GM18870 (cell line): Measurements from ENCODE around the gene RDH8.
"Not testable (repeated sequence)": the region's sequence is repeated elsewhere in the genome, so short reads cannot be mapped to it uniquely, and the experiment has no call there.

Experiments
- ATAC-seq: cut with Tn5 transposase; IDR thresholded peaks from one replicate; pipeline ENCODE4 v1.9.1; 2021; ENCODE audit warnings: moderate library complexity; ENCODE audit not compliant: unreplicated experiment

The RDH8 gene

DNA sequence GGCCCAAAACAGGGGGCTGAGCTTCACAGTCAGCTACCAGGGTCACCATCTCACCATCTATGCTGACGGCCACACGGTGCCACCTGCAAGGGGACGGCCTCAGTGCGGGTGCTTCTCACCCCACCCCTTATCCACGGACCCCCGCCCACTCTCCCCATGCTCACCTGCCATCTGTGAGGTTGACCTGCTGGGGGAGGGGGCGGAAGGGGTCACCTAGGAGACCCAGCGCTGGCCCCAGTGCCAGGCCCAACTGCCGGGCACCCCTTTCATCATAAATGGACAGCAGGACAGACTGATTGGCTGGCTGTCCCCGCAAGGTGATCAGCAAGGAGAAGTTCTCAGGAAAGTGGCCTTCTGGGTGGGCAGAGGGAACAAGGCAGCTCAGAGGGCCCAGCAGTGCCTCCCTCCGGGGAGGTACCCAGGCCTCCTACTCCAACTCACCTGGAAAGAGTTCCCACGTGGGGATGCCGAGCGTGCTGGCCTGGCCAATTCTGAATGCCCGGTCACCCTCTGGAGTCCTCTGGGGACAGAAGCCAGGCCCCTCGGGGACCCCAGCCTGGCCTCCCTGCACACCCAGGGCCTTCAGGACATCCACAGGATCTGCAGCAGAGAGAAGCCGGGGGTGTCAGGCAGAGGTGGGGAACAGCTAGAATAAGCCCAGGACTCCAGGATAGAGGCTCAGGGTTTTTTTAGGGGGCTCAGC, 7.5 kb upstream of the RDH8 start:
- ATAC-seq = no peak

- ATAC-seq = no peak
Measured at GRCh38 chr19:10006335-10006708, 7.0 kb upstream of the RDH8 start.

GRCh38 chr19:10006752-10007323, 6.4 kb upstream of the RDH8 start:
- ATAC-seq = no peak

GRCh38 chr19:10007371-10008183, 5.7 kb upstream of the RDH8 start:
- ATAC-seq = no peak

- no peak for ATAC-seq
Measured at GRCh38 chr19:10008184-10008765, 5.0 kb upstream of the RDH8 start.

DNA sequence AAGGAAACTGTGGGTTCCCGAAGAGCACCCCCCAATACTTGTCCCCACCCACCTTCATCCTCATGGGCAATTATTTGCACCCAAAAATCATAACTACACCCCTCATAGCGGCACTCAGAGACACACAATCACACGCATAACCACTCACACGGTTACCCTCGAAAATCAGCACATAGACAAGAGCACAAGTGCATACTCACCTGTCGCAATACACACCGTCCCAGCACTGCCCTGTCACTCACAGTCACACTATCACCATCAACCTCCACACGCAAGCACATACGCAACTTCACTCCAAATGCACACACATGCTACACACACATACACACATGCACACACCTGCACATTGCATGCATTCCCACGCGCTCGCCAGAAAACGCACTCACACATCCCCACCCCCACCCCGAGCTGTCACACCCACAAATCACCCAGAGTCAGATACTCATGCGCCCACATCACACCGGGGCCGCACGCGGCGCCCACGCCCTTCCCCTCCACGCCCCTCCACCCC, 3.5 kb upstream of the RDH8 start:
- no peak for ATAC-seq

DNA sequence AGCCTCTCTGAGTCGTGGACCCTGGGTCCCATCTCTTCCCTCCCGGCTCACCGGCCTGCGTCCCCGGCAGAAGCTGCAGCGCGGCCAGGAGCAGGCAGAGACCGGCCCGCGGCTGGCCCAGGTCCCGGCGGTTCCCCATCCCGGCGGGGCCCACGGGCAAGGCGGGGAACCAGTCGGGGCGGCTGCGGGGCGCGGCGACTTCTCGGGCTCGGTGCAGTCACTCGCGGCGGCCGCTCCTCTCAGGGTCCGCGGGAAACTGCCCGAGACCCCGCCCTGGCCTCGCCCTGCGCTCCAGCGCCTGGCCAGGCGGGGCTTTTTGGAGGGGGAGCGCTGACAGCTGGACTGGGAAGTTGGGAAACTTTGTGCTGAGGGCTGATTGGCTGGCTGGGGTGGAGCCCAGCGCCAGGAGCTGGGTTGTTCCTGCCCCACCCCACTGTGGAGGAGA, 3.0 kb upstream of the RDH8 start, which contains the start of gene COL5A3:
COL5A3 (minus strand) TSS at position 258 of the 445 bp plus-strand sequence; CDS start at position 139, 119 bp downstream.
- no peak for ATAC-seq

- ATAC-seq = no peak
Measured at GRCh38 chr19:10010939-10011338, 2.3 kb upstream of the RDH8 start.

GRCh38 chr19:10011974-10012373, 1.3 kb upstream of the RDH8 start:
- no peak for ATAC-seq

DNA sequence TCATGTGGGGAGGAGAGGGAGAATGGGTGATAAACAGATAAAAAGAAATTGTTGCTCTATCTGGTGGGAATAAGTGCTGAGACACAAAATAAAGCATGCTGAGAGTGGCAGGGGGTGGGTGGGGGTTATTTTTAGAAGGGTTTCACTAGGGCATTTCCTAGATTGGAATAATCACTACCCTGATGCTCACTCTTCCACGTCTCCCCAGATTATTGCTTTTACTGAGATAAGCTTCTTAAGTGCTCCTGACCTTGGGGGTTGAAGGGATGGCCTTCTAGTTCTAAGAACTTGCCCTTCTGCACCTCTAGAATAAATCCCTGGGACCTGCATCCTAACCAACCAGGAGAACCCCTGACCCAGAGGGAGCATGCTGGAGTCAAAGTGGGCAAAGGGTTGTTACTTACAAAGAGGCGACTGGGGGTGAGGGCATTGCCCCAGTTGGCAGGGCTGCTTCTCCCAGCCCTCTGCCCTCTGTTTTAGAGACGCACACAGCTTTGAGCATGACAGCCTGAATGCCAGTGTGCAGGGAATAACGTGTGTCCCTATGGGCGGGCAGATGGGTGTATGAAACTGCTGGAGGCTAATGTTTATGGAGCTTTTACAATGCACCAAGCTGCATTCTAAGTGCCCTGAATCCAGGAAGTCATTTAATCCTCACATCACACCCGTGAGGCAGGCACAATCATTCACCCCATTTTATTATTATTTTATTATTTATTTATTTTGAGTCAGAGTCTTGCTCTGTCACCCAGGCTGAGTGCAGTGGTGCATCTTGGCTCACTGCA, 743 bp downstream of the RDH8 start:
- no peak for ATAC-seq

- ATAC-seq = no peak
Measured at GRCh38 chr19:10018263-10018662, 5.0 kb downstream of the RDH8 start.

DNA sequence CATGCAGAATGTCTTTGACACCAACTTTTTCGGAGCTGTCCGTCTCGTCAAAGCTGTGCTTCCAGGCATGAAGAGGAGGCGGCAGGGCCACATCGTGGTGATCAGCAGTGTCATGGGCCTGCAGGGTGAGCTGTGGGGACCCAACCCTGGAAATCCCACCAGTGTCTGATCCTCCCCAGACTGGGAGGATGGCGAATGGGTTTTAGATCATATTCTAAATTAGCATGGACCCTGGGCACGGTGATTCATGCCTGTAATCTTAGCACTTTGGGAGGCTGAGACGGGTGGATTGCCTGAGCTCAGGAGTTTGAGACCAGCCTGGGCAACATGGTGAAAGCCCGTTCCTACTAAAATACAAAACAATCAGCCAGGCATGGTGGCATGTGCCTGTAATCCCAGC, 5.5 kb downstream of the RDH8 start:
- ATAC-seq = no peak

DNA sequence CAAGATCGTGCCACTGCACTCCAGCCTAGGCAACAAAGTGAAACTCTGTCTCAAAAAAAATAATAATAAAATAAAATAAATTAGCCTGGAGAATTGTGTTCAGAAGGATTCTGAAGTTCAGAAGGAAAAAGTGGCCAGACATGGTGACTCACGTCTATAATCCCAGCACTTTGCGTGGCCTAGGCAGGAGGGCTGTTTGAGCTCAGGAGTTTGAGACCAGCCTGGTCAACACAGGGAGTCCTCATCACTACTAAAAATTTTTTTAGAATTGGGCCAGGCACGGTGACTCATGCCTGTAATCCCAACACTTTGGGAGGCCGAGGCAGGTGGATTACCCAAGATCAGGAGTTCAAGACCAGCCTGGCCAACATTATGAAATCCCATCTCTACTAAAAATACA, 6.0 kb downstream of the RDH8 start:
- ATAC-seq = no peak

GRCh38 chr19:10020851-10021250, 7.6 kb downstream of the RDH8 start:
- no peak for ATAC-seq

- no peak for ATAC-seq
Measured at GRCh38 chr19:10021446-10021845, 8.2 kb downstream of the RDH8 start.

DNA sequence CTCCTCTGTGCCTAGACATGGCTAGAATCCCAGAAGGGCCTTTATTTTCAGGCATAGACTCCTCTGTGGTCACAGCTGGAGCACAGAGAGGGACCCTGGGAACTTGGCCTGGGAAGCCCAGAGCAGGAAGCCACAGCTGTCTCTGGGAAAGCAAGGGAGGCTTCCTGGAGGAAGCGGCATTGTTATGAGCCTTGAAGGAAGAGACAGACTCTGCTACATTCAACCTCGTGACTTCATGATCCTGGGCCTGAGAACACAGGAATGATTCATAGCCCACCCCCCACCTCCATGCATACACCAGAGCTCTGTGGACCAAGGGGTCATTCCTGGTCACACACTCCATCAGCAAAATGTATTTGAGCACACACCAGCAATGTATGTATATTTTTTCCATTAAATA, 8.6 kb downstream of the RDH8 start:
- ATAC-seq = no peak

- ATAC-seq = not testable (repeated sequence)
Measured at GRCh38 chr19:10023096-10023495, 9.8 kb downstream of the RDH8 start.

- no peak for ATAC-seq
Measured at GRCh38 chr19:10026744-10027143, 13.5 kb downstream of the RDH8 start.

DNA sequence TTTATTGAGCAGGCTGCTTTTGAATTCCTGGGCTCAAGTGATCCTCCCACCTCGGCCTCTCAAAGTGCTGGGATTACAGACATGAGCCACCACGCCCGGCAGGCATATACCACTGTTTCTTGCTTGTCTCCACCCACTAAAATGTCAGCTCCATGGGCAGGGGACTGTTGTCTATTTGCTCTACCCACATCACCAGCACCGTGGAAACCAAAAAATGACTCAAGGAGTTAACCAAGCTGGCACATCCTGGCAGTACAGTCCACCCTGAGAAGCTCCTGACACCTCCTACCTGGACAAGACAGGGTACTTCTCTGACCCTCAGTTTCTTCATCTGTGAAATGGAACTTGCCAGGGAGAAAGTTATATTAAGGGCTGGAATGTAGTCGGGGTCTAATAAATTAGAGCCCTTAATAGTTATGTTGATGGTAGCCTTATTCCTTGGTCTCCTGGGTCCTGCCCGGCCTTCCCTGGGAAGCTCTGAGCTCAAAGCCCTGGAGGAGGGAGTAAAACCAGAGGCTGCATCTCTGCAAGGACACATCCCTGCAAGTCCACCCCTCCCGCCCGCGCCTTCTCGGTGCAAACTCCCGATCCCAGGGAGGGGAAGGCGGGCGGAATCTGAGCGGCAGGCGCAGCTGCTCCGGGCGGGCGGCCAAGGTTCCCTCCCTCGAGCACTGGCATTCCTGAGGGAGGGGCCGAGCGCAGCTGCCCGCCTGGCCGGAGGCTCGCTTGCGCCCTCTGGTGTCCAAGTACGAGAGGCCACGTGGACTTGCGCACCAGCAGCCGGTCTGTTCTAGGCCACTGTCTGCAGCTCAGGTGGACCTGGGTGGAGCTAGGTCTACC, 14.1 kb downstream of the RDH8 start:
- no peak for ATAC-seq

GRCh38 chr19:10033614-10034013, 20.3 kb downstream of the RDH8 start:
- no peak for ATAC-seq
